Testis (tissue), 2 donors: ENCODE data around the gene KLF11.

ENCODE experiments used
- CTCF ChIP-seq, 3 experiments: fragments of 450-650 bp in 2 of 3; fragments of 200-600 bp in 1 of 3; sonication (generic) in 1 of 3; IDR thresholded peaks; one replicate each; pipeline ENCODE4 v1.5.1; 2016 to 2019; ENCODE audit warnings: antibody characterized with exemption in 3 of 3, mild to moderate bottlenecking in 2 of 3, moderate library complexity in 1 of 3
- POLR2A ChIP-seq: fragments of 450-650 bp; IDR thresholded peaks from one replicate; pipeline ENCODE4 v1.6.1; 2017; ENCODE audit warnings: antibody characterized with exemption, mild to moderate bottlenecking, moderate library complexity

GRCh38 chr2:10019602-10020400 lies 23.5 kb upstream of the KLF11 start:
- no peak for TF ChIP-seq CTCF (IDR thresholded peaks at IDR 0.05)
- TF ChIP-seq POLR2A: no peak
